GM19099 (cell line): ENCODE data around the gene MACROH2A1.

Source experiments
- POLR2A ChIP-seq: IDR thresholded peaks from 3 replicates; pipeline ENCODE4 v1.6.1; 2011; ENCODE audit warnings: low read depth; ENCODE audit not compliant: insufficient read length; ENCODE audit errors: extremely low read depth

The MACROH2A1 gene

GRCh38 chr5:135360278-135361274, 38.5 kb downstream of the MACROH2A1 start:
- no peak for TF ChIP-seq POLR2A

DNA sequence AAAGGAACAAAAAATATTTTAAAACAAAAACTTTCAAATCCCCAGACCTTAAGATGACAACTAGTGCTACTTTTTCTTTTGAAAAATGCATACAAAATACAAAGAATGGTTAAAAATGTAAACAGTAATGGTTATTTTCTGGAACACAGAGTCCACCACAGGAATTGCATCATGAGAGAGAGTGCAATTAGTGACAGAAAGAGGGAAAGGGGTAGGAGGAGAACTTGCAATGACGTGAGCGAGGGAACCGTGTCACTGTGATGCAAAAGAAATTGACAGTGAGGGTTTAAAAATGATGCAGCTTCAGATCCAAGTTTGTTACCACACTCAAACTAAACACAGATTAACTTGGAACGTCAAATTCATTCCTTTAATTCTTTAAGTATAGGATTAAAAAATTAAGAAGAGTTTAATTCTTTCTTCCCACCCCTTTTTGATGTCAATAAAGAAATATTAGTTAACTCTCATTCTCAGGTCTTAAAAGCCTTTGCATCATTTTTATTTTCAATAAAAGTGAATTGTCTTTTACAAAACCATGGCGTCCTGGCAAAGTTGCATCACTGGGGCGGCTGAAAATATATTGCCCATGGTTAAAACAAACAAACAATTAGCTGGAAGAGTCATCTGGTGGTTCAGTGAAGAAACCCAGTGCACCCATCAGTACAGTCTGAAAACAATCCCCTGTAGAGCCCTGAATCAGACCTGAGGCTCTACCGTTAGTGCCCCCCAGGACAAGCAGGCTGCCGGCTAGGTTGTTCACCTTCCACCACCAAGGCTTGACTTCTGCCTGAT, 39.5 kb downstream of the MACROH2A1 start:
- TF ChIP-seq POLR2A: no peak

GRCh38 chr5:135357685-135358084, 41.3 kb downstream of the MACROH2A1 start:
- no peak for TF ChIP-seq POLR2A

GRCh38 chr5:135356522-135357318, 42.3 kb downstream of the MACROH2A1 start:
- TF ChIP-seq POLR2A: no peak

DNA sequence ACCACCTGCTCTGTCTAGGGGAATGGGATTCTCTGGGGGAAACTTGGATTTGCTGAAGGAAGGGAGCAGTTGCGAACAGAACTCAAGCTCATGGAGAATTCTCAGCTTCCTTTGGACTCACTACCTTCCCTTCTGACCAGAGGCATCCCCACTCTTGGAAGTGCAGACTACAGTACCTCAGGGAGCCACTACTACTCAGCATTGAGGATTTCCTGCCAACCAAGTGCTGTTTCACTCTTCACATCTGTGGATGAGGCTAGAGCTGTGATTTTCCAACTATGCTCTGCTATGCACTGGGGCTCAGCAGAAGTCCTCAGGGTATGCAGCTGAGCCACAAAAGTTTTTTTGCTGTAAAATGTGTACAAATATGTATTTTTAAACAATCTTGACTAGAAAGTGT, 43.9 kb downstream of the MACROH2A1 start:
- TF ChIP-seq POLR2A: no peak

DNA sequence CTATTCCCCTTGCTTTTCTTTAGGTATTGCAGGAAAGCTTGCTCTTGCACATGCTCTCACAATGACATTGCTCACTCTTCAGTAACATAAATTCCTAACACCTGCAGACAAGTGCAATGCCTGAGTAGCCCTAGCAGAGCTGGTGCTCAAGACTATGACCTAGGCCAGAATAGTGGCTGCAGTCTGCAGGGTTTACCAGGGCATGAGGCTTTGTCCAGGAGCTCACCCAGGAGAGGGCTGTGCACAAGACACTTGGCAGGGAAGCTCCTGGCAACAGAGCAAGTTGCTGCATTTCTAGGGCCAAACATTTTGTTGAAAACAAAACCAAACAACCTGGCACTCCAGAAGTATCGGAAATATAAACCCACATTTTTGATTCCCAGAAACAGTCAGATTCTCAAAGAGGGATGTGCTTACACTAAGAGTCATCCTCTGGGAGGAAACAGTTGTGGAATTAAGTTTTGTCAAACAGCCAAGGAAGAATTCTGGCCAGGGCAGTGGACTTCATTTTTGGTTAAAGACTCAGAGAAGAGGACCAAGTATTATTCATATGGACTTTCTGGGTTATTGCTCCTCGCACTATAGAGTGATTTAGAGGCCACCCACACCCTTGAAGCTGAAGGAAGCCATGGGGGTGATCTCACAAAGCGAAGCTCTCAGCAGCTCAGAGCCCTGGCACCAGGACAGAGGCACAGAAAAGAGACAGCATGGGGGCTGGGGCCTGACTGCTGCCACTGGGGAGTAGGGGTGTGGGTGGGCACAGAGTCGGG, 44.9 kb downstream of the MACROH2A1 start:
- TF ChIP-seq POLR2A: no peak

- TF ChIP-seq POLR2A: no peak
Observed at GRCh38 chr5:135350536-135350935, 48.5 kb downstream of the MACROH2A1 start.

GRCh38 chr5:135349886-135350285, 49.1 kb downstream of the MACROH2A1 start:
- no peak for TF ChIP-seq POLR2A

GRCh38 chr5:135349451-135349850, 49.6 kb downstream of the MACROH2A1 start:
- TF ChIP-seq POLR2A: no peak

- TF ChIP-seq POLR2A: no peak
Observed at GRCh38 chr5:135348918-135349317, 50.1 kb downstream of the MACROH2A1 start.

- no peak for TF ChIP-seq POLR2A
Observed at GRCh38 chr5:135347392-135347791, 51.6 kb downstream of the MACROH2A1 start.

DNA sequence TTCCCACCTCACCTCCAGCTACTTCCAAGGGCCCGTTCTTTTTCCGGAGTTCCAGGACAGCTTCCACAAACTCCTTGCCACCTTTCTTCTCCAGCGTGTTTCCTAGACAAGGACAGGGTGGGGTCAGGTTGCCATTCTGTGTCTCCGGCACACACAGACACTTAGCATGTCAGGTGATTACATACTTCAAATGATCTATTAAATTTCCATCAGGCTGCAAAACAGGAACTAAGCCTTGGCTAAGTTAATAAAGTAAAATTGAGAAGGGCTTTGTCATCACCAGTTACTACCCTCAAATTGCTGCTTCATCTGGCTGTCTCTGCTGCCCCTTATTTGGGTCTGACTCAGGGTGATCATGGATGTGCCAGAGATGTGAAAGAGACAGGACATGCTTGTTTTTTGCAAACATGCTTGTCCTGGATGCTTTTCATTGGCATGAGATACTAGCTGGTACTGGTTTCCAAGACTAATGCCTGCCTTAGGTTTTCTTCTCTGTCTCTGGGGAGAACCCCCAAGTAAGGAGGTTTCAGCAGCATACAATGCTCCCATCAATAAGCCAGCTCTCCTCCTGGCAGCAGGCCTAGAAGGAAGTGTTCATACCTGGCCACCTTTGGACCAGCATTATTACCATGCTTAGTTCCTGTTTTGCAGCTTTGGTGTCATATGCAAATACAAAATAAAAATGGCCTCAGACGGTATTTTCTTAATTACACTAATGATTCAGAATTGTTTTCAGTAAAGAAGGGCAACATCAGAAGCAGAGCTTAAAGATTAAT, 52.9 kb downstream of the MACROH2A1 start:
- no peak for TF ChIP-seq POLR2A

GRCh38 chr5:135344349-135344748, 54.7 kb downstream of the MACROH2A1 start:
- no peak for TF ChIP-seq POLR2A
